Hepatocyte (in vitro differentiated cells): Measurements from ENCODE around the gene SLC39A11.

Experiments used
- EZH2 ChIP-seq: fragments of 200-600 bp; sonication (generic); IDR thresholded peaks from 2 replicates; pipeline ENCODE4 v1.6.1; 2016; ENCODE audit warnings: antibody characterized with exemption, mild to moderate bottlenecking, borderline replicate concordance
- TF ChIP-seq, protein P1 (sequence below): fragments of 200-600 bp; sonication (generic); IDR thresholded peaks from 2 replicates; pipeline ENCODE4 v1.5.1; 2016; ENCODE audit warnings: antibody characterized with exemption, mild to moderate bottlenecking; ENCODE audit not compliant: poor library complexity

- TF ChIP-seq, protein P1, sequence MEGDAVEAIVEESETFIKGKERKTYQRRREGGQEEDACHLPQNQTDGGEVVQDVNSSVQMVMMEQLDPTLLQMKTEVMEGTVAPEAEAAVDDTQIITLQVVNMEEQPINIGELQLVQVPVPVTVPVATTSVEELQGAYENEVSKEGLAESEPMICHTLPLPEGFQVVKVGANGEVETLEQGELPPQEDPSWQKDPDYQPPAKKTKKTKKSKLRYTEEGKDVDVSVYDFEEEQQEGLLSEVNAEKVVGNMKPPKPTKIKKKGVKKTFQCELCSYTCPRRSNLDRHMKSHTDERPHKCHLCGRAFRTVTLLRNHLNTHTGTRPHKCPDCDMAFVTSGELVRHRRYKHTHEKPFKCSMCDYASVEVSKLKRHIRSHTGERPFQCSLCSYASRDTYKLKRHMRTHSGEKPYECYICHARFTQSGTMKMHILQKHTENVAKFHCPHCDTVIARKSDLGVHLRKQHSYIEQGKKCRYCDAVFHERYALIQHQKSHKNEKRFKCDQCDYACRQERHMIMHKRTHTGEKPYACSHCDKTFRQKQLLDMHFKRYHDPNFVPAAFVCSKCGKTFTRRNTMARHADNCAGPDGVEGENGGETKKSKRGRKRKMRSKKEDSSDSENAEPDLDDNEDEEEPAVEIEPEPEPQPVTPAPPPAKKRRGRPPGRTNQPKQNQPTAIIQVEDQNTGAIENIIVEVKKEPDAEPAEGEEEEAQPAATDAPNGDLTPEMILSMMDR, result no peak
- TF ChIP-seq EZH2, result no peak
Observed at GRCh38 chr17:72756256-72756655, 336.2 kb downstream of the SLC39A11 start.
